NB4 (cell line): ENCODE data around the gene USH2A.

ENCODE experiments used
- CTCF ChIP-seq: IDR thresholded peaks from one replicate; pipeline ENCODE4 v1.5.1; 2012; ENCODE audit warnings: low read depth, low read length
- POLR2A ChIP-seq: IDR thresholded peaks from 2 replicates; pipeline ENCODE4 v1.6.1; 2011; ENCODE audit warnings: mild to moderate bottlenecking; ENCODE audit not compliant: insufficient read length; ENCODE audit errors: extremely low read depth

- TF ChIP-seq POLR2A, result no peak
- no peak for TF ChIP-seq CTCF
These were observed 819.9 kb downstream of the USH2A start for GRCh38 chr1:215603319-215603718.
